DOHH2 (cell line): Measurements from ENCODE around the gene TM7SF3.

Experiments used
- CTCF ChIP-seq: fragments of 200-600 bp; sonication (generic); IDR thresholded peaks from one replicate; pipeline ENCODE4 v1.5.1; 2014; ENCODE audit warnings: antibody characterized with exemption, mild to moderate bottlenecking, low read depth, low read length; ENCODE audit not compliant: poor library complexity, severe bottlenecking
- EZH2phosphoT487 ChIP-seq: fragments of 200-600 bp; sonication (generic); IDR thresholded peaks from 2 replicates; pipeline ENCODE4 v1.6.1; 2017; ENCODE audit warnings: borderline replicate concordance, mild to moderate bottlenecking, antibody characterized with exemption, low read length, moderate library complexity, mixed read lengths

- TF ChIP-seq CTCF (no peak), EZH2phosphoT487 (no peak)
These were observed 65.9 kb downstream of the TM7SF3 start for GRCh38 chr12:26948309-26948708.
